T-helper 17 cell (primary cell): ENCODE results near the gene PLSCR3. TPM values are rescaled to one million over a fixed set of nuclear protein-coding genes. Genes with fewer than 3 reads are reported as not detected.

Experiments
- ATAC-seq: fragments of 150-1000 bp; cut with Tn5 transposase; 2 replicates; pipeline ENCODE4 v1.10.0; 2021; ENCODE audit warnings: mild to moderate bottlenecking, moderate library complexity
- DNase-seq, 3 donors: peaks; one replicate each; pipeline versions ENCODE4 v3.0.0 to v3.0.0-alpha.2; 2020 to 2021
- H3K9me3 ChIP-seq: one replicate; pipeline ENCODE4 v1.7.0; 2013; ENCODE audit warnings: low read length, mild to moderate bottlenecking; ENCODE audit not compliant: control insufficient read depth, poor library complexity, severe bottlenecking
- H3K27ac Mint-ChIP-seq: one replicate; pipeline ENCODE4 v1.8.0; 2022; ENCODE audit warnings: mild to moderate bottlenecking, moderate library complexity, mixed read lengths
- H3K27me3 Mint-ChIP-seq: one replicate; pipeline ENCODE4 v1.8.0; 2022; ENCODE audit warnings: mixed read lengths
- H3K36me3 Mint-ChIP-seq: one replicate; pipeline ENCODE4 v1.8.0; 2022; ENCODE audit warnings: low read depth, mixed read lengths
- H3K4me1 Mint-ChIP-seq: one replicate; pipeline ENCODE4 v1.8.0; 2022; ENCODE audit warnings: mild to moderate bottlenecking, mixed read lengths
- H3K4me3 Mint-ChIP-seq: one replicate; pipeline ENCODE4 v1.8.0; 2022; ENCODE audit warnings: mild to moderate bottlenecking, moderate library complexity, mixed read lengths
- total RNA-seq, 4 donors: library from RNA in 2 of 4; stranded (reverse) in 2 of 4; gene quantifications; one replicate each; pipeline ENCODE4 v1.2.3 and lab custom pipeline; 2022 to 2026

The PLSCR3 gene
- total RNA-seq, 2 donors from 2014 or later: 120 to 126 TPM

- Mint-ChIP-seq H3K27ac (peak overlapping the region; percentile 97), H3K4me3 (peak overlapping the region; percentile 95), H3K4me1 (peaks cover 33% of the 10 kb centered on the region), H3K27me3 (peaks cover 20% of the 10 kb centered on the region), H3K36me3 (peaks cover 4% of the 10 kb centered on the region)
- peak; percentile 71 to 80 (median 73) for DNase-seq
- peak; percentile 69 for ATAC-seq
- H3K9me3 ChIP-seq: no peaks in the 10 kb centered on the region
Observed at GRCh38 chr17:7436556-7437368, 42.4 kb upstream of the PLSCR3 start.

- DNase-seq (peak; percentile 49 to 51 (median 49)), ATAC-seq (peak; percentile 50)
- no peaks in the 10 kb centered on the region for H3K9me3 ChIP-seq
- Mint-ChIP-seq H3K36me3 (peaks cover 4% of the 10 kb centered on the region), H3K27ac (peak overlapping the region; percentile 97), H3K4me1 (peaks cover 33% of the 10 kb centered on the region), H3K4me3 (peak overlapping the region; percentile 95), H3K27me3 (peaks cover 17% of the 10 kb centered on the region)
Observed at GRCh38 chr17:7435676-7436555, 41.6 kb upstream of the PLSCR3 start.

- H3K27me3 Mint-ChIP-seq: no peaks in the 10 kb centered on the region
- no peak overlapping the region for H3K27ac Mint-ChIP-seq
- no peak for DNase-seq
- H3K9me3 ChIP-seq: no peaks in the 10 kb centered on the region
- no peak for ATAC-seq
- H3K4me3 Mint-ChIP-seq: no peak overlapping the region
- peaks cover 11% of the 10 kb centered on the region for H3K4me1 Mint-ChIP-seq
- H3K36me3 Mint-ChIP-seq: no peaks in the 10 kb centered on the region
Observed at GRCh38 chr17:7432296-7432695, 38.0 kb upstream of the PLSCR3 start.

- peaks cover 8% of the 10 kb centered on the region for H3K4me1 Mint-ChIP-seq
- DNase-seq: no peak
- no peak overlapping the region for H3K4me3 Mint-ChIP-seq
- no peak overlapping the region for H3K27ac Mint-ChIP-seq
- no peaks in the 10 kb centered on the region for H3K27me3 Mint-ChIP-seq
- no peaks in the 10 kb centered on the region for H3K36me3 Mint-ChIP-seq
- H3K9me3 ChIP-seq: no peaks in the 10 kb centered on the region
- ATAC-seq: no peak
Observed at GRCh38 chr17:7431231-7431630, 36.9 kb upstream of the PLSCR3 start.

- Mint-ChIP-seq H3K27ac (no peak overlapping the region), H3K4me1 (no peaks in the 10 kb centered on the region), H3K4me3 (no peak overlapping the region), H3K27me3 (no peaks in the 10 kb centered on the region), H3K36me3 (no peaks in the 10 kb centered on the region)
- ATAC-seq (no peak), DNase-seq (no peak)
- no peaks in the 10 kb centered on the region for H3K9me3 ChIP-seq
Observed at GRCh38 chr17:7429722-7430121, 35.4 kb upstream of the PLSCR3 start.

GRCh38 chr17:7428557-7428956, 34.2 kb upstream of the PLSCR3 start, which contains the start of gene SPEM3:
TSS of gene SPEM3 (plus strand) at chr17:7428857. CDS start at chr17:7428903, 46 bp downstream.
- Mint-ChIP-seq H3K4me3 (no peak within 1 kb of the TSS), H3K36me3 (no peaks in the 10 kb centered on the region), H3K27me3 (no peaks in the 10 kb centered on the region), H3K27ac (no peak within 1 kb of the TSS), H3K4me1 (no peaks in the 10 kb centered on the region)
- no peaks in the 10 kb centered on the region for H3K9me3 ChIP-seq
- DNase-seq: no peak
- no peak for ATAC-seq

GRCh38 chr17:7427549-7427948, 33.2 kb upstream of the PLSCR3 start:
- DNase-seq: no peak
- H3K36me3 Mint-ChIP-seq: no peaks in the 10 kb centered on the region
- no peaks in the 10 kb centered on the region for H3K4me1 Mint-ChIP-seq
- no peak for ATAC-seq
- no peaks in the 10 kb centered on the region for H3K9me3 ChIP-seq
- H3K4me3 Mint-ChIP-seq: no peak overlapping the region
- no peaks in the 10 kb centered on the region for H3K27me3 Mint-ChIP-seq
- H3K27ac Mint-ChIP-seq: no peak overlapping the region

GRCh38 chr17:7426896-7427489, 32.7 kb upstream of the PLSCR3 start:
- no peak for ATAC-seq
- Mint-ChIP-seq H3K4me3 (no peak overlapping the region), H3K27me3 (no peaks in the 10 kb centered on the region), H3K4me1 (no peaks in the 10 kb centered on the region), H3K27ac (no peak overlapping the region), H3K36me3 (no peaks in the 10 kb centered on the region)
- H3K9me3 ChIP-seq: no peaks in the 10 kb centered on the region
- DNase-seq: no peak

GRCh38 chr17:7426203-7426863, 32.0 kb upstream of the PLSCR3 start:
- ATAC-seq (no peak), DNase-seq (no peak)
- no peaks in the 10 kb centered on the region for H3K27me3 Mint-ChIP-seq

GRCh38 chr17:7425756-7426155, 31.4 kb upstream of the PLSCR3 start:
- H3K27me3 Mint-ChIP-seq: no peaks in the 10 kb centered on the region
- no peak overlapping the region for H3K27ac Mint-ChIP-seq

More at GRCh38 chr17:7426203-7426863, 32.0 kb upstream of the PLSCR3 start:
- no peaks in the 10 kb centered on the region for H3K4me1 Mint-ChIP-seq
- H3K4me3 Mint-ChIP-seq: no peak overlapping the region
- no peaks in the 10 kb centered on the region for H3K36me3 Mint-ChIP-seq
- no peaks in the 10 kb centered on the region for H3K9me3 ChIP-seq
- no peak overlapping the region for H3K27ac Mint-ChIP-seq

GRCh38 chr17:7425316-7425715, 31.0 kb upstream of the PLSCR3 start, which contains the start of gene SPEM2:
TSS of gene SPEM2 (plus strand) at chr17:7425616. CDS start at chr17:7425689, 73 bp downstream.
- no peak within 1 kb of the TSS for H3K4me3 Mint-ChIP-seq
- no peaks in the 10 kb centered on the region for H3K27me3 Mint-ChIP-seq
- no peaks in the 10 kb centered on the region for H3K9me3 ChIP-seq
- DNase-seq (no peak), ATAC-seq (no peak)
- H3K27ac Mint-ChIP-seq: no peak within 1 kb of the TSS
- no peaks in the 10 kb centered on the region for H3K36me3 Mint-ChIP-seq
- H3K4me1 Mint-ChIP-seq: no peaks in the 10 kb centered on the region

More at GRCh38 chr17:7425756-7426155, 31.4 kb upstream of the PLSCR3 start:
- H3K4me1 Mint-ChIP-seq: no peaks in the 10 kb centered on the region
- ATAC-seq (no peak), DNase-seq (no peak)
- no peaks in the 10 kb centered on the region for H3K36me3 Mint-ChIP-seq
- no peak overlapping the region for H3K4me3 Mint-ChIP-seq
- no peaks in the 10 kb centered on the region for H3K9me3 ChIP-seq

- H3K36me3 Mint-ChIP-seq: no peaks in the 10 kb centered on the region
- H3K4me3 Mint-ChIP-seq: no peak overlapping the region
- H3K27ac Mint-ChIP-seq: no peak overlapping the region
- H3K27me3 Mint-ChIP-seq: peaks cover 6% of the 10 kb centered on the region
- H3K9me3 ChIP-seq: no peaks in the 10 kb centered on the region
- ATAC-seq: no peak
- H3K4me1 Mint-ChIP-seq: peaks cover 4% of the 10 kb centered on the region
- DNase-seq: no peak
Observed at GRCh38 chr17:7423679-7424078, 29.4 kb upstream of the PLSCR3 start.
